BLaER1 (cell line): Measurements from ENCODE around the gene NMUR1.

Source experiments
- H3K27ac ChIP-seq: shearing (Covaris generic); formaldehyde crosslinking; 2 replicates; pipeline ENCODE4 v1.8.1; 2022
- H3K27me3 ChIP-seq: shearing (Covaris generic); formaldehyde crosslinking; 2 replicates; pipeline ENCODE4 v1.8.1; 2022
- H3K36me3 ChIP-seq: shearing (Covaris generic); formaldehyde crosslinking; 2 replicates; pipeline ENCODE4 v1.8.1; 2022
- H3K4me1 ChIP-seq: shearing (Covaris generic); formaldehyde crosslinking; 2 replicates; pipeline ENCODE4 v1.8.1; 2022
- H3K4me2 ChIP-seq: shearing (Covaris generic); formaldehyde crosslinking; 2 replicates; pipeline ENCODE4 v1.8.1; 2022
- H3K4me3 ChIP-seq: shearing (Covaris generic); formaldehyde crosslinking; 2 replicates; pipeline ENCODE4 v1.8.1; 2022
- H3K9ac ChIP-seq: shearing (Covaris generic); formaldehyde crosslinking; 2 replicates; pipeline ENCODE4 v1.8.1; 2022
- H3K9me3 ChIP-seq: shearing (Covaris generic); formaldehyde crosslinking; 2 replicates; pipeline ENCODE4 v1.8.1; 2022
- H4K20me1 ChIP-seq: shearing (Covaris generic); formaldehyde crosslinking; 2 replicates; pipeline ENCODE4 v1.8.1; 2022
- Cebpa-rat ChIP-seq: shearing (Covaris generic); IDR thresholded peaks from 2 replicates; pipeline ENCODE4 v1.8.1; 2022

The NMUR1 gene

DNA sequence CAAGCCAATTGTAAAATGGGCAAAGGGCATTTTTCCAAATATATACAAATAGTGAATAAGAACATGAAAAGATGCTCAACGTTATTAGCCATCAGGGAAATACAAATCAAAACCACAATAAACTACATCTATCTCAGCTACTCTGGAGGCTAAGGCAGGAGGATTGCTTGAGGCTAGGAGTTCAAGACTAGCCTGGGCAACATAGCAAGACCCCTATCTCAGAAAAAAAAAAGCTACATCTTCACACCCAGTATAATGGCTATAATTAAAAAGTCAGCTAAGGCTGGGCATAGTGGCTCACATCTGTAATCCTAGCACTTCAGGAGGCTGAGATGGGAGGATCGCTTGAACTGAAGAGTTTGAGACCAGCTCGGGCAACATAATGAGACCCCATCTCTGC, 53.3 kb downstream of the NMUR1 start:
- peaks cover 23% of the 10 kb centered on the region for H3K4me1 ChIP-seq
- no peaks in the 10 kb centered on the region for H3K36me3 ChIP-seq
- TF ChIP-seq Cebpa-rat = no peak
- no peaks in the 10 kb centered on the region for H3K9me3 ChIP-seq
- no peak overlapping the region for H3K4me3 ChIP-seq
- H4K20me1 ChIP-seq = no peaks in the 10 kb centered on the region
- no peak overlapping the region for H3K9ac ChIP-seq
- no peak overlapping the region for H3K27ac ChIP-seq
- no peaks in the 10 kb centered on the region for H3K27me3 ChIP-seq
- no peak overlapping the region for H3K4me2 ChIP-seq

DNA sequence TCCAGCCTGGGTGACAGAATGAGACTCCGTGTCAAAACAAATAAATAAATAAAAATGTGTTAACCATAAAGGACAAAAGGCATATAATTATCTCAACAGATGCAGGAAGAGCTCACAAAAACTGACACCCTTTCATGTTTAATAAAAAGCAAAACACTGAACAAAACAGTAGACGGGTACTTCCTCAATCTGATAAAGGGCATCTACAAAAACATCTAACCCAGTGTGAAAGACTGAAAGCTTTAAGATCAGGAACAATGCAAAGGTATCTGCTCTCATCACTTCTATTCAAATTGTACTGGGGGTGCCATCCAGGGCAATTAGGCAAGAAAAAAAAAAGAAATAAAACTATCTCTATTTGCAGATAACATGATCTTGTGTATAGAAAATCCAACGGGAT, 54.3 kb downstream of the NMUR1 start:
- Histone ChIP-seq H3K4me2 (peak overlapping the region; percentile 15; the same call in 1 of the 2 replicates), H3K4me3 (no peak overlapping the region)
- no peak for TF ChIP-seq Cebpa-rat

More for the DNA sequence above, 54.3 kb downstream of the NMUR1 start:
- Histone ChIP-seq H3K27ac (no peak overlapping the region), H4K20me1 (no peaks in the 10 kb centered on the region), H3K4me1 (peaks cover 17% of the 10 kb centered on the region), H3K9ac (no peak overlapping the region), H3K9me3 (no peaks in the 10 kb centered on the region), H3K36me3 (no peaks in the 10 kb centered on the region), H3K27me3 (no peaks in the 10 kb centered on the region)
